OCI-LY7 (cell line): ENCODE data around the gene ZDHHC22.

Experiments used
- EZH2phosphoT487 ChIP-seq: fragments of 200-600 bp; sonication (generic); IDR thresholded peaks from 2 replicates; pipeline ENCODE4 v1.6.1; 2018; ENCODE audit warnings: low read depth, borderline replicate concordance, mild to moderate bottlenecking, mixed run types, antibody characterized with exemption, low read length, moderate library complexity, mixed read lengths
- TF ChIP-seq, protein P1 (sequence below): fragments of 200-600 bp; sonication (generic); conservative IDR thresholded peaks from 2 replicates; pipeline ENCODE4 v1.5.1; 2014; ENCODE audit warnings: mild to moderate bottlenecking, antibody characterized with exemption, low read length, moderate library complexity, mixed read lengths

DNA sequence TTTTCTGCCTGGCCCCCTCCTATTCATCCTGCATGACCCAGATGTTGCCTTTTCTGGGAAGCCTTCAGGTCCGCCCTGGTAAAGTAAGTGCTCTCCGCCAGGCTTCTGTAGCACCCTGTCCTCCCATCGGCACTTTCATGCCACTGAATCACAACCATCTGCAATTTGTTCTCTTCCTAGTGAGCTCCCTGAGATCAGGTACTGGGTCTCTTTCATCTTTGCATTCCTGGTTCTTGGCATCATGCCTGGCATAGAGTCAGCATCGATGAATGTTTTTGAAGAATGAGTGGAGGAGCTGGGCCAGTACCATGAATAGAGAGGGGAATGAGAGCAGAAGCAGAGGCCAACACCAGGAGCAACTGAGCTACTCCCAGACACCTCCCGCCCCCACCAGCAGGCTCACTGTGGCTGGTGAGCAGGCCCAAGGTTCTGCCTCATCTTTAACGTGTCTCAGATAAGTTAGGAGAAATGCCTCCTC, 13.1 kb downstream of the ZDHHC22 start:
- TF ChIP-seq, protein P1, sequence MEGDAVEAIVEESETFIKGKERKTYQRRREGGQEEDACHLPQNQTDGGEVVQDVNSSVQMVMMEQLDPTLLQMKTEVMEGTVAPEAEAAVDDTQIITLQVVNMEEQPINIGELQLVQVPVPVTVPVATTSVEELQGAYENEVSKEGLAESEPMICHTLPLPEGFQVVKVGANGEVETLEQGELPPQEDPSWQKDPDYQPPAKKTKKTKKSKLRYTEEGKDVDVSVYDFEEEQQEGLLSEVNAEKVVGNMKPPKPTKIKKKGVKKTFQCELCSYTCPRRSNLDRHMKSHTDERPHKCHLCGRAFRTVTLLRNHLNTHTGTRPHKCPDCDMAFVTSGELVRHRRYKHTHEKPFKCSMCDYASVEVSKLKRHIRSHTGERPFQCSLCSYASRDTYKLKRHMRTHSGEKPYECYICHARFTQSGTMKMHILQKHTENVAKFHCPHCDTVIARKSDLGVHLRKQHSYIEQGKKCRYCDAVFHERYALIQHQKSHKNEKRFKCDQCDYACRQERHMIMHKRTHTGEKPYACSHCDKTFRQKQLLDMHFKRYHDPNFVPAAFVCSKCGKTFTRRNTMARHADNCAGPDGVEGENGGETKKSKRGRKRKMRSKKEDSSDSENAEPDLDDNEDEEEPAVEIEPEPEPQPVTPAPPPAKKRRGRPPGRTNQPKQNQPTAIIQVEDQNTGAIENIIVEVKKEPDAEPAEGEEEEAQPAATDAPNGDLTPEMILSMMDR = no peak
- no peak for TF ChIP-seq EZH2phosphoT487
